HEK293 (cell line): ENCODE data around the gene CYP39A1.

Experiments used
- CTCF ChIA-PET: fragments of 350-600 bp; formaldehyde crosslinking; extraction: SDS; loops from one replicate; lab custom pipeline; 2021; ENCODE audit warnings: antibody characterized with exemption; lab: Yijun Ruan, JAX
- POLR2A ChIA-PET: fragments of 300-600 bp; formaldehyde crosslinking; extraction: SDS; loops from one replicate; lab custom pipeline; 2020; ENCODE audit warnings: antibody characterized with exemption, inconsistent platforms; lab: Yijun Ruan, JAX
- H3K27ac ChIP-seq: fragments of 200-500 bp; sonication (Bioruptor generic); 2 replicates; pipeline ENCODE4 v1.5.1; 2014; ENCODE audit warnings: low read depth, low read length, control low read depth, inconsistent platforms; ENCODE audit errors: extremely low read depth
- H3K36me3 ChIP-seq, 2 experiments: fragments of 200-500 bp in 1 of 2; sonication (Bioruptor generic) in 1 of 2; 1 replicate in 1 of 2; 2 replicates in 1 of 2; pipeline ENCODE4 v1.5.1; 2014 to 2017; ENCODE audit warnings: inconsistent platforms in 2 of 2, low read length in 2 of 2; ENCODE audit not compliant: control insufficient read depth in 2 of 2, insufficient read depth in 1 of 2
- H3K4me1 ChIP-seq: fragments of 200-500 bp; sonication (Bioruptor generic); 2 replicates; pipeline ENCODE4 v1.5.1; 2014; ENCODE audit warnings: mild to moderate bottlenecking, low read length, inconsistent platforms; ENCODE audit not compliant: control insufficient read depth, insufficient read depth
- H3K4me3 ChIP-seq: 2 replicates; pipeline ENCODE4 v1.5.1; 2011; ENCODE audit warnings: low read depth, mild to moderate bottlenecking, control low read depth, low read length, moderate library complexity
- H3K9me3 ChIP-seq: fragments of 200-500 bp; sonication (Bioruptor generic); 2 replicates; pipeline ENCODE4 v1.5.1; 2014; ENCODE audit warnings: low read depth, low read length, inconsistent platforms; ENCODE audit not compliant: control insufficient read depth, insufficient read depth
- ATF2 ChIP-seq: fragments of 450-650 bp; formaldehyde crosslinking; IDR thresholded peaks from 2 replicates; pipeline ENCODE4 v1.5.1; 2016; ENCODE audit warnings: missing biosample characterization, missing genetic modification characterization, low read depth
- CTCF ChIP-seq: fragments of 450-650 bp; formaldehyde crosslinking; IDR thresholded peaks from 2 replicates; pipeline ENCODE4 v1.5.1; 2016; ENCODE audit warnings: missing biosample characterization, missing genetic modification characterization
- FEZF1 ChIP-seq: fragments of 450-650 bp; formaldehyde crosslinking; IDR thresholded peaks from 2 replicates; pipeline ENCODE4 v1.5.1; 2016; ENCODE audit warnings: missing biosample characterization, missing genetic modification characterization
- HOXD13 ChIP-seq: sonication (generic); formaldehyde crosslinking; IDR thresholded peaks from 2 replicates; pipeline ENCODE4 v1.8.0; 2022; ENCODE audit warnings: missing genetic modification reagents, borderline replicate concordance
- MZF1 ChIP-seq: fragments of 450-650 bp; formaldehyde crosslinking; IDR thresholded peaks from 2 replicates; pipeline ENCODE4 v1.5.1; 2017; ENCODE audit warnings: missing biosample characterization, missing genetic modification characterization, borderline replicate concordance
- PRDM6 ChIP-seq: fragments of 450-650 bp; formaldehyde crosslinking; IDR thresholded peaks from 2 replicates; pipeline ENCODE4 v1.5.1; 2017; ENCODE audit warnings: missing biosample characterization, missing genetic modification characterization
- TRIM28 ChIP-seq: IDR thresholded peaks from 2 replicates; pipeline ENCODE4 v1.6.1; 2011; ENCODE audit warnings: low read length, control low read depth, borderline replicate concordance
- ZBTB17 ChIP-seq: fragments of 450-650 bp; formaldehyde crosslinking; IDR thresholded peaks from 2 replicates; pipeline ENCODE4 v1.5.1; 2016; ENCODE audit warnings: missing biosample characterization, missing genetic modification characterization
- ZFP37 ChIP-seq: fragments of 450-650 bp; formaldehyde crosslinking; IDR thresholded peaks from 2 replicates; pipeline ENCODE4 v1.5.1; 2016; ENCODE audit warnings: missing biosample characterization, missing genetic modification characterization
- ZNF121 ChIP-seq: fragments of 450-650 bp; formaldehyde crosslinking; IDR thresholded peaks from 2 replicates; pipeline ENCODE4 v1.5.1; 2016; ENCODE audit warnings: missing biosample characterization, missing genetic modification characterization
- ZNF146 ChIP-seq: fragments of 450-650 bp; formaldehyde crosslinking; IDR thresholded peaks from 2 replicates; pipeline ENCODE4 v1.5.1; 2016; ENCODE audit warnings: missing biosample characterization, missing genetic modification characterization
- ZNF157 ChIP-seq: fragments of 450-650 bp; formaldehyde crosslinking; IDR thresholded peaks from 2 replicates; pipeline ENCODE4 v1.5.1; 2016; ENCODE audit warnings: missing biosample characterization, missing genetic modification characterization
- ZNF211 ChIP-seq: fragments of 450-650 bp; formaldehyde crosslinking; IDR thresholded peaks from 2 replicates; pipeline ENCODE4 v1.5.1; 2016; ENCODE audit warnings: low read depth, missing biosample characterization, missing genetic modification characterization
- ZNF221 ChIP-seq: fragments of 450-650 bp; formaldehyde crosslinking; IDR thresholded peaks from 2 replicates; pipeline ENCODE4 v1.5.1; 2017; ENCODE audit warnings: missing biosample characterization, missing genetic modification characterization, borderline replicate concordance
- ZNF292 ChIP-seq: fragments of 450-650 bp; formaldehyde crosslinking; IDR thresholded peaks from 2 replicates; pipeline ENCODE4 v1.5.1; 2016; ENCODE audit warnings: low read depth, missing biosample characterization, missing genetic modification characterization, borderline replicate concordance
- ZNF354C ChIP-seq: fragments of 450-650 bp; formaldehyde crosslinking; IDR thresholded peaks from 2 replicates; pipeline ENCODE4 v1.5.1; 2016; ENCODE audit warnings: missing biosample characterization, missing genetic modification characterization, low read depth, borderline replicate concordance
- ZNF585B ChIP-seq: fragments of 450-650 bp; formaldehyde crosslinking; IDR thresholded peaks from 2 replicates; pipeline ENCODE4 v1.5.1; 2016; ENCODE audit warnings: missing biosample characterization, missing genetic modification characterization
- ZNF629 ChIP-seq: fragments of 450-650 bp; formaldehyde crosslinking; IDR thresholded peaks from 2 replicates; pipeline ENCODE4 v1.5.1; 2017; ENCODE audit warnings: missing biosample characterization, missing genetic modification characterization
- ZNF658 ChIP-seq: fragments of 450-650 bp; formaldehyde crosslinking; IDR thresholded peaks from 2 replicates; pipeline ENCODE4; 2016; ENCODE audit warnings: missing biosample characterization, missing genetic modification characterization
- ZNF692 ChIP-seq: fragments of 450-650 bp; formaldehyde crosslinking; IDR thresholded peaks from 2 replicates; pipeline ENCODE4 v1.5.1; 2016; ENCODE audit warnings: missing biosample characterization, missing genetic modification characterization
- ZNF76 ChIP-seq: fragments of 450-650 bp; formaldehyde crosslinking; IDR thresholded peaks from 2 replicates; pipeline ENCODE4; 2016; ENCODE audit warnings: low read depth, missing biosample characterization, missing genetic modification characterization, borderline replicate concordance
- ZNF792 ChIP-seq: fragments of 450-650 bp; formaldehyde crosslinking; IDR thresholded peaks from 2 replicates; pipeline ENCODE4 v1.5.1; 2016; ENCODE audit warnings: missing biosample characterization, missing genetic modification characterization
- ZXDB ChIP-seq: fragments of 450-650 bp; formaldehyde crosslinking; IDR thresholded peaks from 2 replicates; pipeline ENCODE4 v1.5.1; 2016; ENCODE audit warnings: missing biosample characterization, missing genetic modification characterization
- TF ChIP-seq, protein P1 (sequence below): fragments of 450-650 bp; formaldehyde crosslinking; IDR thresholded peaks from 2 replicates; pipeline ENCODE4 v1.5.1; 2016; ENCODE audit warnings: missing biosample characterization, missing genetic modification characterization

Gene CYP39A1

GRCh38 chr6:46653439-46654195 is 999 bp upstream of the CYP39A1 start (continued):
- TF ChIP-seq CTCF (tag by site-specific recombination) = 0 out of 2 replicates have a peak, but pooled peaks have one; percentile 5
- no peak for TF ChIP-seq ZNF221 (tag by site-specific recombination)
- no peak for TF ChIP-seq ZNF792 (tag by site-specific recombination)
- no peak for TF ChIP-seq ZXDB
- TF ChIP-seq ATF2 (tag by site-specific recombination) = no peak
- no peak for TF ChIP-seq ZNF585B (tag by site-specific recombination)
- TF ChIP-seq ZNF354C = no peak
- no peak for TF ChIP-seq ZNF629 (tag by site-specific recombination)
- no peak for TF ChIP-seq ZNF157 (tag by site-specific recombination)
- TF ChIP-seq PRDM6 (tag by site-specific recombination) = no peak
- TF ChIP-seq TRIM28 = no peak
- no peak for TF ChIP-seq ZNF146 (tag by site-specific recombination)
- TF ChIP-seq FEZF1 (tag by site-specific recombination) = no peak
- no peak for TF ChIP-seq ZNF76
- no peak for TF ChIP-seq ZFP37
- TF ChIP-seq ZNF692 (tag by site-specific recombination) = no peak
- no peak for TF ChIP-seq ZNF658 (tag by site-specific recombination)
- TF ChIP-seq MZF1 = no peak
- no peak for TF ChIP-seq ZNF121
- TF ChIP-seq HOXD13 = no peak
- TF ChIP-seq ZBTB17 (tag by site-specific recombination) = 0 out of 2 replicates have a peak, but pooled peaks have one; percentile 35

- Histone ChIP-seq H3K4me3 (peak overlapping the region; percentile 78), H3K36me3 (peaks cover 2 to 12% of the 10 kb centered on the region in 2 experiments; a peak in 2 of 3 replicates), H3K27ac (peak overlapping the region; percentile 48; the same call in 1 of the 2 replicates), H3K9me3 (no peaks in the 10 kb centered on the region), H3K4me1 (peaks cover 17% of the 10 kb centered on the region; the same call in 1 of the 2 replicates)
- ChIA-PET CTCF (interaction anchor here (0.6 to 0.8 kb wide), 3 partner anchors 13 to 236 kb away, joined by 3 read pairs; no protein-coding TSS in a partner anchor), POLR2A (interaction anchor here (0.8 to 1.2 kb wide), 3 partner anchors 9 to 562 kb away, joined by 3 read pairs; partner anchors contain the start of gene ENPP5)
- TF ChIP-seq ZNF292 = no peak
- TF ChIP-seq PRDM6 (tag by site-specific recombination) = no peak
- TF ChIP-seq ZNF211 (tag by site-specific recombination) = no peak
- TF ChIP-seq, protein P1, sequence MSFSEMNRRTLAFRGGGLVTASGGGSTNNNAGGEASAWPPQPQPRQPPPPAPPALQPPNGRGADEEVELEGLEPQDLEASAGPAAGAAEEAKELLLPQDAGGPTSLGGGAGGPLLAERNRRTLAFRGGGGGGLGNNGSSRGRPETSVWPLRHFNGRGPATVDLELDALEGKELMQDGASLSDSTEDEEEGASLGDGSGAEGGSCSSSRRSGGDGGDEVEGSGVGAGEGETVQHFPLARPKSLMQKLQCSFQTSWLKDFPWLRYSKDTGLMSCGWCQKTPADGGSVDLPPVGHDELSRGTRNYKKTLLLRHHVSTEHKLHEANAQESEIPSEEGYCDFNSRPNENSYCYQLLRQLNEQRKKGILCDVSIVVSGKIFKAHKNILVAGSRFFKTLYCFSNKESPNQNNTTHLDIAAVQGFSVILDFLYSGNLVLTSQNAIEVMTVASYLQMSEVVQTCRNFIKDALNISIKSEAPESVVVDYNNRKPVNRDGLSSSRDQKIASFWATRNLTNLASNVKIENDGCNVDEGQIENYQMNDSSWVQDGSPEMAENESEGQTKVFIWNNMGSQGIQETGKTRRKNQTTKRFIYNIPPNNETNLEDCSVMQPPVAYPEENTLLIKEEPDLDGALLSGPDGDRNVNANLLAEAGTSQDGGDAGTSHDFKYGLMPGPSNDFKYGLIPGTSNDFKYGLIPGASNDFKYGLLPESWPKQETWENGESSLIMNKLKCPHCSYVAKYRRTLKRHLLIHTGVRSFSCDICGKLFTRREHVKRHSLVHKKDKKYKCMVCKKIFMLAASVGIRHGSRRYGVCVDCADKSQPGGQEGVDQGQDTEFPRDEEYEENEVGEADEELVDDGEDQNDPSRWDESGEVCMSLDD = no peak
Measured at GRCh38 chr6:46652232-46652602, 401 bp downstream of the CYP39A1 start.
